ENCODE measurements around the gene KCNQ1. TPM values are rescaled to one million over a fixed set of nuclear protein-coding genes. Genes with fewer than 3 reads are reported as not detected.
A peak's percentile ranks its signal among the peaks of the same experiment; 100 is the strongest.

The KCNQ1 gene
- total and polyA plus RNA-seq, 9 donors = 1.4 to 17.2 (median 3.8) TPM

DNA sequence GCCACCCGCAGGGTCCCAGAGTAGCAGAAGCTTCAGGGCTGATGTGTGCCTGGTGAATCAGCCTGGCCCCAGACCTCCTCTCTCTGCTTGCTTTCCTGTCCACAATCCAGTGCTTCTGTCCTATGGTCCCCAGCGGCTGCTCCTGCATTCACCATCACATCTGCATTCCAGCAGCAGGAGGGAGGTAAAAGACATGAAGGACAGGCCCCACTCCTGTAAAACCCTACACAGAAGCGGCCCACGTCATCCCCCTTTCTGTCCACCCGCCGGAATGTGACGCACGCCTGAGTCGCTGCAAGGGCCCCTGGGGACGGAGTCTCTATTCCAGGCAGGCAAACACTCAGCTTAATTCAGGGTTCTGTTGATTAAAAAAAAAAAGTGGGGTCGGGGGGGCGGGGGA lies 382.4 kb downstream of the KCNQ1 start:
- Histone ChIP-seq H3K4me1 (ENCODE audit: insufficient read depth) (peaks cover 18% of the 10 kb centered on the region), H3K9me3 (no peaks in the 10 kb centered on the region), H3K27me3 (no peaks in the 10 kb centered on the region), H3K36me3 (no peaks in the 10 kb centered on the region), H3K27ac (peak overlapping the region; percentile 61 to 90), H3K4me3 (no peak overlapping the region)
- TF ChIP-seq EP300 (IDR thresholded peaks at IDR 0.05) = no peak
- no peak for TF ChIP-seq CTCF (IDR thresholded peaks at IDR 0.05)
- no peak for TF ChIP-seq POLR2A (IDR thresholded peaks at IDR 0.05)
- intact Hi-C loops (cut with DNase I) = loop anchor here in 2 of 4 donors (2.0 to 5.0 kb wide), 2 partner anchors 55 to 58 kb away; partner anchors contain the start of gene CDKN1C (in 1 of the 2)
- DNase-seq = peak in 1 of 5 donors; percentile 42
- WGBS, 3 donors = 93 to 95% (median 94%) methylated on average over 12 of the region's 12 CpGs

GRCh38 chr11:2827792-2828191 lies 383.0 kb downstream of the KCNQ1 start:
- intact Hi-C loops (cut with DNase I) = loop anchor here in 2 of 4 donors (2.0 to 5.0 kb wide), 2 partner anchors 55 to 57 kb away; partner anchors contain the start of gene CDKN1C (in 1 of the 2)
- Histone ChIP-seq H3K36me3 (no peaks in the 10 kb centered on the region), H3K9me3 (no peaks in the 10 kb centered on the region), H3K4me1 (ENCODE audit: insufficient read depth) (peaks cover 18% of the 10 kb centered on the region), H3K4me3 (no peak overlapping the region), H3K27me3 (no peaks in the 10 kb centered on the region), H3K27ac (no peak overlapping the region)
- TF ChIP-seq POLR2A (IDR thresholded peaks at IDR 0.05) (no peak), EP300 (IDR thresholded peaks at IDR 0.05) (no peak)
- DNase-seq = peak in 1 of 5 donors; percentile 24
- 86 to 91% (median 90%) methylated on average over 10 of the region's 10 CpGs for WGBS, 3 donors

GRCh38 chr11:2828585-2829330 lies 383.9 kb downstream of the KCNQ1 start:
- WGBS, 3 donors = 70 to 80% (median 77%) methylated on average over 4 of the region's 4 CpGs
- Histone ChIP-seq H3K27ac (no peak overlapping the region), H3K4me3 (no peak overlapping the region), H3K27me3 (no peaks in the 10 kb centered on the region), H3K36me3 (no peaks in the 10 kb centered on the region), H3K4me1 (ENCODE audit: insufficient read depth) (peaks cover 18% of the 10 kb centered on the region), H3K9me3 (no peaks in the 10 kb centered on the region)
- DNase-seq = no peak
- intact Hi-C loops (cut with DNase I) = loop anchor here in 1 of 4 donors (5.0 kb wide), 1 partner anchor 54 kb away; no protein-coding TSS in a partner anchor
- TF ChIP-seq POLR2A (IDR thresholded peaks at IDR 0.05) (no peak), CTCF (IDR thresholded peaks at IDR 0.05) (no peak), EP300 (IDR thresholded peaks at IDR 0.05) (no peak)

DNA sequence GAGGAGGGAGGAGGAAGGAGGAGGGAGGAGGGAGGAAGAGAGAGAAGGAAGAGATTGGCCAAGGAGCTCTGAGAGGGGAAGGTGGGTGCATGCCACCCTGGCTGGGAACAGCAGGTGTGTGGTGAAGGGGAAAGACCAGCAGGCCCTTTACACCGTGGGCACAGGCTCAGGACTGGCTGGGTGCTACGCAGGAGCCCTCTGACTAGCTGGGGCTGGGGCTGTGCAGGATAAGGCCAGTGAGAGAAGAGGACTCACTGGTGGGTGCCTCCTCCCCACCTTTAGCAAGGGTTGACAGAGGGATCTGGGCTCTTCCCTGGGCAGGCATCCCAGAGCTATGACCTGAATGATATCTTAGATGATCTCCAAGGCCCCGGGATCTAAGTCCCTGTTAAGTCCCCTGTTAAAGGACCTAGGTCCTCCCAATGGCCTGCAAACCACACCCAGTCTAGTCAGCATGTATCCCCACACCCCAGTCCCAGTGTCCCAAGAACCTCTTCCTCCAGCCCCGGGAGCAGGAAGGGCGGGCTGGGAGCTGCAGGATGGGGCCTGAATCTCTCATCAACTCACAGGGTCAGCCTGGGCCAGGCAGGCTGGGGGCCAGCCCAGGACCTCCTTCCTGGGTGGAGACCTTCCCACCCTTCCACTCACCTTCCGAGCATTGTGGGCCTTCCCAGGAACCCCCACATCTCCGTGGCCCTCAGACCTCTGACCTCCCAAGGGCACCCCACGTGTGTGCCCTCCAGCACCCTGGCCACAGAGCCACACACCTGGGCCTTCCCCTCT lies 385.4 kb downstream of the KCNQ1 start:
- WGBS, 3 donors = 86 to 92% (median 89%) methylated on average over 8 of the region's 8 CpGs
- Histone ChIP-seq H3K36me3 (no peaks in the 10 kb centered on the region), H3K27me3 (no peaks in the 10 kb centered on the region), H3K4me1 (ENCODE audit: insufficient read depth) (peaks cover 18% of the 10 kb centered on the region), H3K27ac (no peak overlapping the region), H3K9me3 (no peaks in the 10 kb centered on the region), H3K4me3 (no peak overlapping the region)
- no peak for TF ChIP-seq POLR2A (IDR thresholded peaks at IDR 0.05)
- TF ChIP-seq EP300 (IDR thresholded peaks at IDR 0.05) = no peak
- TF ChIP-seq CTCF (IDR thresholded peaks at IDR 0.05) = no peak
- intact Hi-C loops (cut with DNase I) = no loop called here
- peak in 1 of 5 donors; percentile 14 for DNase-seq
